K562 (cell line): ENCODE data around the gene DEK. TPM values are rescaled to one million over a fixed set of nuclear protein-coding genes. Genes with fewer than 3 reads are reported as not detected.

Source experiments
- ATAC-seq: fragments of 200-7000 bp; cut with Tn5 transposase; 3 replicates; pipeline ENCODE4 v1.9.1; 2020; ENCODE audit warnings: moderate library complexity
- BruUV-seq: library from RNA; stranded (reverse); fragments of 400-500 nt; replicated peaks from 2 replicates; lab custom pipeline; 2021; lab: Mats Ljungman, UMichigan
- CTCF ChIA-PET: fragments of 300-600 bp; formaldehyde crosslinking; extraction: SDS; loops from one replicate; lab custom pipeline; 2021; ENCODE audit warnings: low intra/inter-chr PET ratio; lab: Yijun Ruan, JAX
- POLR2A ChIA-PET: fragments of 300-600, 350-650 bp; sonication (Branson Sonifier 250); formaldehyde crosslinking; extraction: SDS; loops from one replicate; lab custom pipeline; 2021; ENCODE audit warnings: antibody characterized with exemption, inconsistent platforms; lab: Yijun Ruan, JAX
- DNase-seq, 4 experiments: peaks; one replicate each; pipeline versions ENCODE4 v3.0.0 to v3.0.0-alpha.2; 2011 to 2018; ENCODE audit warnings: low spot score in 3 of 4, mixed read lengths in 3 of 4; ENCODE audit errors: extremely low read depth in 1 of 4
- FAIRE-seq: peaks from 2 replicates; lab custom pipeline; 2011; peaks lifted over from hg19 to GRCh38; lab: Jason Lieb, UNC
- H2AFZ ChIP-seq: 2 replicates; pipeline ENCODE4 v1.6.0; 2011; ENCODE audit warnings: low read depth, low read length, control low read depth, inconsistent platforms
- H3K27ac ChIP-seq: fragments of 200-600 bp; 3 replicates; pipeline ENCODE4 v1.8.0; 2011; ENCODE audit warnings: low read depth, mild to moderate bottlenecking, control low read depth, inconsistent platforms, low read length, moderate library complexity, mixed read lengths; ENCODE audit errors: extremely low read depth
- H3K27me3 ChIP-seq, 2 experiments: fragments of 300-600 bp in 1 of 2; 2 replicates in 1 of 2; 3 replicates in 1 of 2; pipeline versions ENCODE4 v1.6.0 to v1.8.0; 2011; ENCODE audit warnings: inconsistent platforms in 2 of 2, low read length in 2 of 2, mild to moderate bottlenecking in 1 of 2, mixed read lengths in 1 of 2, moderate library complexity in 1 of 2; ENCODE audit not compliant: control insufficient read depth in 2 of 2, insufficient read depth in 2 of 2
- H3K36me3 ChIP-seq: fragments of 300-600 bp; 3 replicates; pipeline ENCODE4 v1.8.0; 2011; ENCODE audit warnings: mild to moderate bottlenecking, low read length, inconsistent platforms; ENCODE audit not compliant: control insufficient read depth, insufficient read depth
- H3K4me1 ChIP-seq, 2 experiments: fragments of 200-600 bp in 1 of 2; replicated peaks in 1 of 2; 2 replicates in 1 of 2; 3 replicates in 1 of 2; pipeline versions ENCODE4 v1.5.1 to v1.8.0; 2011; ENCODE audit warnings: inconsistent platforms in 2 of 2, low read length in 2 of 2, mild to moderate bottlenecking in 1 of 2, mixed read lengths in 1 of 2, moderate library complexity in 1 of 2; ENCODE audit not compliant: control insufficient read depth in 2 of 2, insufficient read depth in 2 of 2
- H3K4me2 ChIP-seq: 2 replicates; pipeline ENCODE4 v1.6.1; 2011; ENCODE audit warnings: low read length, control low read depth, inconsistent platforms, mixed read lengths; ENCODE audit not compliant: insufficient read depth
- H3K4me3 ChIP-seq: fragments of 200-600 bp; sonication (generic), shearing (Covaris generic); 2 replicates; pipeline ENCODE4 v1.5.1; 2016; ENCODE audit warnings: control low read depth, inconsistent platforms
- H3K79me2 ChIP-seq: fragments of 200-600 bp; 3 replicates; pipeline ENCODE4 v1.8.0; 2011; ENCODE audit warnings: low read length, inconsistent platforms; ENCODE audit not compliant: control insufficient read depth, insufficient read depth
- H3K9ac ChIP-seq, 2 experiments: 2 replicates each; pipeline versions ENCODE4 v1.6.0 to v1.6.1; 2011; ENCODE audit warnings: low read depth in 2 of 2, low read length in 2 of 2, control low read depth in 1 of 2, inconsistent platforms in 1 of 2, mild to moderate bottlenecking in 1 of 2, mixed read lengths in 1 of 2; ENCODE audit not compliant: insufficient read depth in 1 of 2
- H3K9me1 ChIP-seq: one replicate; pipeline ENCODE4 v1.6.0; 2011; ENCODE audit warnings: inconsistent platforms, mild to moderate bottlenecking, low read length, moderate library complexity; ENCODE audit not compliant: control insufficient read depth, insufficient read depth
- H3K9me3 ChIP-seq: replicated peaks from 2 replicates; pipeline ENCODE4 v1.5.1; 2011; ENCODE audit warnings: low read depth, low read length, inconsistent platforms; ENCODE audit not compliant: control insufficient read depth, insufficient read depth
- H4K20me1 ChIP-seq: replicated peaks from 2 replicates; pipeline ENCODE4 v1.6.1; 2011; ENCODE audit warnings: low read length, inconsistent platforms, mixed read lengths; ENCODE audit not compliant: control insufficient read depth, insufficient read depth
- ARID1B ChIP-seq: fragments of 450-650 bp; IDR thresholded peaks from 2 replicates; pipeline ENCODE4 v1.6.1; 2016; ENCODE audit warnings: antibody characterized with exemption, mild to moderate bottlenecking, inconsistent platforms
- ATF7 ChIP-seq: fragments of 450-650 bp; IDR thresholded peaks from 2 replicates; pipeline ENCODE4 v1.7.1; 2014; ENCODE audit warnings: mild to moderate bottlenecking, moderate library complexity
- BHLHE40 ChIP-seq: IDR thresholded peaks from 2 replicates; pipeline ENCODE4 v1.6.1; 2011; ENCODE audit warnings: low read length, improper control_type of control experiment
- CTBP1 ChIP-seq: fragments of 450-650 bp; IDR thresholded peaks from 2 replicates; pipeline ENCODE4 v1.6.1; 2016; ENCODE audit warnings: borderline replicate concordance
- CXXC5 ChIP-seq: fragments of 250-450 bp; sonication (Bioruptor Pico); IDR thresholded peaks from 2 replicates; pipeline ENCODE4 v1.8.0; 2022; ENCODE audit warnings: inconsistent platforms, mild to moderate bottlenecking, moderate library complexity
- ELF1 ChIP-seq: fragments of 200-800 bp; sonication (Bioruptor generic); IDR thresholded peaks from 2 replicates; pipeline ENCODE4 v1.6.1; 2016; ENCODE audit warnings: missing genetic modification characterization, missing compliant biosample characterization
- HNRNPLL ChIP-seq: fragments of 200-400 bp; formaldehyde crosslinking; IDR thresholded peaks from 2 replicates; pipeline ENCODE4 v1.6.1; 2017; ENCODE audit warnings: low read length, low read depth, mild to moderate bottlenecking; ENCODE audit not compliant: poor library complexity, severe bottlenecking
- LEF1 ChIP-seq: fragments of 450-650 bp; IDR thresholded peaks from 2 replicates; pipeline ENCODE4 v1.6.1; 2016; ENCODE audit warnings: mild to moderate bottlenecking
- SIRT6 ChIP-seq: IDR thresholded peaks from one replicate; pipeline ENCODE4 v1.6.1; 2012; ENCODE audit warnings: low read depth, mild to moderate bottlenecking, control low read depth, inconsistent platforms, low read length, moderate library complexity
- TAF9B ChIP-seq: fragments of 450-650 bp; IDR thresholded peaks from 2 replicates; pipeline ENCODE4 v1.6.1; 2018; ENCODE audit warnings: mild to moderate bottlenecking; ENCODE audit not compliant: partially characterized antibody
- ZNF146 ChIP-seq: IDR thresholded peaks from one replicate; pipeline ENCODE4 v1.6.1; 2018; ENCODE audit warnings: missing compliant biosample characterization; ENCODE audit not compliant: unreplicated experiment
- ZNF175 ChIP-seq: fragments of 200-800 bp; sonication (Bioruptor generic); IDR thresholded peaks from 2 replicates; pipeline ENCODE4 v1.6.1; 2016; ENCODE audit warnings: low read depth, mild to moderate bottlenecking, missing genetic modification characterization, missing compliant biosample characterization
- ZNF431 ChIP-seq: sonication (generic); formaldehyde crosslinking; IDR thresholded peaks from 2 replicates; pipeline ENCODE4 v1.8.0; 2022; ENCODE audit warnings: mild to moderate bottlenecking, missing genetic modification reagents
- WGBS: fragments of 100-300 bp; shearing (Covaris generic); methylation state at CpG from one replicate; pipeline ENCODE4 v1.1.6; 2016; ENCODE audit warnings: low coverage, mixed read lengths; ENCODE audit not compliant: insufficient coverage; ENCODE audit errors: missing lambda C conversion rate; 5-methylcytosine and 5-hydroxymethylcytosine counted together
- in situ Hi-C: fragments of 300-500 bp; cut with MboI; formaldehyde crosslinking; loops from 4 replicates; pipeline ENCODE4 v1.15.0; 2018; ENCODE audit warnings: inconsistent platforms, mixed read lengths
- intact Hi-C: fragments of 100-400 bp; cut with micrococcal nuclease; formaldehyde crosslinking; loops from 2 replicates; pipeline ENCODE4 v1.14.2; 2022
- polyA plus RNA-seq, 8 experiments: library from polyadenylated mRNA; depleted of rRNA in 4 of 8; stranded (reverse) in 5 of 8; unstranded in 3 of 8; fragments of >200 nt; fragmentation: Nextera tagmentation in 2 of 8; fragmentation: Illumina TruSeq in 1 of 8; extraction: Ambion mirVana in 2 of 8; extraction: Trizol in 1 of 8; gene quantifications; 2 replicates each; pipeline versions ENCODE4 v1.2.1 to v1.2.3, GENCODE V29; 2011 to 2014; ENCODE audit warnings: inconsistent platforms in 1 of 8, missing spikeins in 1 of 8
- total RNA-seq, 7 experiments: library from RNA; depleted of rRNA in 6 of 7; stranded (reverse); fragments of >200 nt in 6 of 7; fragmentation: Illumina TruSeq in 2 of 7; extraction: Trizol in 2 of 7; gene quantifications; 2 replicates each; pipeline versions ENCODE4 v1.2.1 to v1.2.3, GENCODE V29; 2011 to 2021; ENCODE audit warnings: low replicate concordance in 1 of 7
- TF ChIP-seq, protein P1 (sequence below): sonication (generic); formaldehyde crosslinking; IDR thresholded peaks from 2 replicates; pipeline ENCODE4 v1.9.0; 2022; ENCODE audit warnings: mild to moderate bottlenecking, missing genetic modification reagents
- TF ChIP-seq, protein P2 (sequence below): sonication (generic); formaldehyde crosslinking; IDR thresholded peaks from 2 replicates; pipeline ENCODE4 v1.8.0; 2022; ENCODE audit warnings: missing genetic modification reagents, mild to moderate bottlenecking, moderate library complexity, borderline replicate concordance
- TF ChIP-seq, protein P3 (sequence below), 3 experiments: fragments of 200-800 bp in 1 of 3; fragments of 250-450 bp in 1 of 3; fragments of 450-650 bp in 1 of 3; sonication (Bioruptor Pico) in 1 of 3; sonication (Bioruptor generic) in 1 of 3; formaldehyde crosslinking in 1 of 3; IDR thresholded peaks; 2 replicates each; pipeline versions ENCODE4 v1.6.1 to v1.8.0; 2016 to 2022; ENCODE audit warnings: mild to moderate bottlenecking in 2 of 3, missing genetic modification characterization in 2 of 3, missing compliant biosample characterization in 1 of 3, moderate library complexity in 1 of 3
- TF ChIP-seq, protein P4 (sequence below): sonication (generic); formaldehyde crosslinking; IDR thresholded peaks from 2 replicates; pipeline ENCODE4 v1.8.0; 2022; ENCODE audit warnings: missing genetic modification reagents, mild to moderate bottlenecking, borderline replicate concordance

Gene DEK
- total and polyA plus RNA-seq, 9 of the 15 experiments (the other 6 are each of a cell fraction or from before 2014, with no cell fraction given) = 82.3 to 338 (median 184) TPM

DNA sequence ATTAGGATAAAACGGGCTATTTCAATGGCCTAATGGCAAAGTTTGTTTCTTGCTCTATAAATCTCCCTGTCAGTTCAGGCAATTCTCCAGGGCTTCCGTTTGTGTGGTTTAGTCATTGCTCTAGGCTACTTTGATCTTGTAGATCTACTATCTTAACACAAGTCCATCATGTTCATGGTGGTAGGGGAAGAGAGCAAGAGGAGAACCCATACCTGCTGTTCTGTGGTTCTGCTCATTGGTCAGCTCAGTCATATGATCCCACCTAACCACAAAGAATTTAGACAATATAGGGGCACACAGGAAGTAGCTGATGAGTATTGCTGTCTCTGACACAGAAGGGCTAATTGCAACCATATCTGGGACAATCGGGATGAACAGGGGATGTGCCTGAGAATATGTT lies 4.9 kb upstream of the DEK start:
- CTCF ChIA-PET = no interaction called here
- Histone ChIP-seq H2AFZ (peak overlapping the region; percentile 77), H4K20me1 (no peaks in the 10 kb centered on the region), H3K79me2 (peaks cover 5% of the 10 kb centered on the region; the same call in 2 of the 3 replicates), H3K4me3 (no peak overlapping the region), H3K27ac (no peak overlapping the region), H3K4me2 (peak overlapping the region; percentile 13; the same call in 1 of the 2 replicates), H3K36me3 (no peaks in the 10 kb centered on the region), H3K9ac (no peak overlapping the region), H3K27me3 (no peaks in the 10 kb centered on the region), H3K9me1 (no peaks in the 10 kb centered on the region), H3K9me3 (peaks cover 6% of the 10 kb centered on the region), H3K4me1 (peaks cover 8 to 24% of the 10 kb centered on the region in 2 experiments; a peak in 4 of 5 replicates)
- no TSS peak for BruUV-seq
- intact Hi-C loops (no loop called here), in situ Hi-C loops (no loop called here)
- POLR2A ChIA-PET = interaction anchor here (1.1 to 2.1 kb wide), 2 partner anchors 11 to 27 kb away, joined by 4 to 6 read pairs; no protein-coding TSS in a partner anchor
- peak; percentile 52 to 67 (median 58) for DNase-seq
- ATAC-seq = peak; percentile 20
- 2% methylated on average over 3 of the region's 3 CpGs for WGBS
- FAIRE-seq = peak; percentile 63
- TF ChIP-seq ARID1B = peak; percentile 28; the same call in 1 of the 2 replicates
- TF ChIP-seq SIRT6 = no peak
- TF ChIP-seq ZNF175 (CRISPR knock-in tag) = no peak
- 0 out of 2 replicates have a peak, but pooled peaks have one; percentile 34 for TF ChIP-seq ATF7
- TF ChIP-seq BHLHE40 = no peak
- TF ChIP-seq HNRNPLL = no peak
- TF ChIP-seq ZNF146 (CRISPR knock-in tag) = no peak
- 0 out of 2 replicates have a peak, but pooled peaks have one; percentile 19 for TF ChIP-seq ELF1 (tag)
- TF ChIP-seq, protein P1, sequence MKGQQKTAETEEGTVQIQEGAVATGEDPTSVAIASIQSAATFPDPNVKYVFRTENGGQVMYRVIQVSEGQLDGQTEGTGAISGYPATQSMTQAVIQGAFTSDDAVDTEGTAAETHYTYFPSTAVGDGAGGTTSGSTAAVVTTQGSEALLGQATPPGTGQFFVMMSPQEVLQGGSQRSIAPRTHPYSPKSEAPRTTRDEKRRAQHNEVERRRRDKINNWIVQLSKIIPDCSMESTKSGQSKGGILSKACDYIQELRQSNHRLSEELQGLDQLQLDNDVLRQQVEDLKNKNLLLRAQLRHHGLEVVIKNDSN (CRISPR knock-in tag) = peak; percentile 48; the same call in 1 of the 2 replicates
- no peak for TF ChIP-seq TAF9B
- TF ChIP-seq, protein P2, sequence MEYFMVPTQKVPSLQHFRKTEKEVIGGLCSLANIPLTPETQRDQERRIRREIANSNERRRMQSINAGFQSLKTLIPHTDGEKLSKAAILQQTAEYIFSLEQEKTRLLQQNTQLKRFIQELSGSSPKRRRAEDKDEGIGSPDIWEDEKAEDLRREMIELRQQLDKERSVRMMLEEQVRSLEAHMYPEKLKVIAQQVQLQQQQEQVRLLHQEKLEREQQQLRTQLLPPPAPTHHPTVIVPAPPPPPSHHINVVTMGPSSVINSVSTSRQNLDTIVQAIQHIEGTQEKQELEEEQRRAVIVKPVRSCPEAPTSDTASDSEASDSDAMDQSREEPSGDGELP (CRISPR knock-in tag) = no peak
- no peak for TF ChIP-seq CXXC5 (CRISPR knock-in tag)
- TF ChIP-seq CTBP1 = peak; percentile 65; the same call in 1 of the 2 replicates
- TF ChIP-seq, protein P3, sequence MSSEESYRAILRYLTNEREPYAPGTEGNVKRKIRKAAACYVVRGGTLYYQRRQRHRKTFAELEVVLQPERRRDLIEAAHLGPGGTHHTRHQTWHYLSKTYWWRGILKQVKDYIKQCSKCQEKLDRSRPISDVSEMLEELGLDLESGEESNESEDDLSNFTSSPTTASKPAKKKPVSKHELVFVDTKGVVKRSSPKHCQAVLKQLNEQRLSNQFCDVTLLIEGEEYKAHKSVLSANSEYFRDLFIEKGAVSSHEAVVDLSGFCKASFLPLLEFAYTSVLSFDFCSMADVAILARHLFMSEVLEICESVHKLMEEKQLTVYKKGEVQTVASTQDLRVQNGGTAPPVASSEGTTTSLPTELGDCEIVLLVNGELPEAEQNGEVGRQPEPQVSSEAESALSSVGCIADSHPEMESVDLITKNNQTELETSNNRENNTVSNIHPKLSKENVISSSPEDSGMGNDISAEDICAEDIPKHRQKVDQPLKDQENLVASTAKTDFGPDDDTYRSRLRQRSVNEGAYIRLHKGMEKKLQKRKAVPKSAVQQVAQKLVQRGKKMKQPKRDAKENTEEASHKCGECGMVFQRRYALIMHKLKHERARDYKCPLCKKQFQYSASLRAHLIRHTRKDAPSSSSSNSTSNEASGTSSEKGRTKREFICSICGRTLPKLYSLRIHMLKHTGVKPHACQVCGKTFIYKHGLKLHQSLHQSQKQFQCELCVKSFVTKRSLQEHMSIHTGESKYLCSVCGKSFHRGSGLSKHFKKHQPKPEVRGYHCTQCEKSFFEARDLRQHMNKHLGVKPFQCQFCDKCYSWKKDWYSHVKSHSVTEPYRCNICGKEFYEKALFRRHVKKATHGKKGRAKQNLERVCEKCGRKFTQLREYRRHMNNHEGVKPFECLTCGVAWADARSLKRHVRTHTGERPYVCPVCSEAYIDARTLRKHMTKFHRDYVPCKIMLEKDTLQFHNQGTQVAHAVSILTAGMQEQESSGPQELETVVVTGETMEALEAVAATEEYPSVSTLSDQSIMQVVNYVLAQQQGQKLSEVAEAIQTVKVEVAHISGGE (CRISPR knock-in tag; IDR thresholded peaks at IDR 0.05) = peak in 1 of 3 experiments; percentile 13; a peak in 1 of 6 replicates
- no peak for TF ChIP-seq ZNF431 (CRISPR knock-in tag)
- peak; percentile 98 for TF ChIP-seq LEF1
- TF ChIP-seq, protein P4, sequence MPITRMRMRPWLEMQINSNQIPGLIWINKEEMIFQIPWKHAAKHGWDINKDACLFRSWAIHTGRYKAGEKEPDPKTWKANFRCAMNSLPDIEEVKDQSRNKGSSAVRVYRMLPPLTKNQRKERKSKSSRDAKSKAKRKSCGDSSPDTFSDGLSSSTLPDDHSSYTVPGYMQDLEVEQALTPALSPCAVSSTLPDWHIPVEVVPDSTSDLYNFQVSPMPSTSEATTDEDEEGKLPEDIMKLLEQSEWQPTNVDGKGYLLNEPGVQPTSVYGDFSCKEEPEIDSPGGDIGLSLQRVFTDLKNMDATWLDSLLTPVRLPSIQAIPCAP (CRISPR knock-in tag) = no peak
